Panc1 (cell line): ENCODE results near the gene HELZ. TPM values are rescaled to one million over a fixed set of nuclear protein-coding genes. Genes with fewer than 3 reads are reported as not detected.

ENCODE experiments used
- ATAC-seq: fragments of 200-7000 bp; cut with Tn5 transposase; 2 replicates; pipeline ENCODE4 v1.9.1; 2020; ENCODE audit warnings: mild to moderate bottlenecking, moderate library complexity
- BruUV-seq: library from RNA; stranded (reverse); fragments of 400-500 nt; replicated peaks from 2 replicates; lab custom pipeline; 2021; lab: Mats Ljungman, UMichigan
- CTCF ChIA-PET: fragments of 300-600 bp; sonication (Branson Sonifier 250); formaldehyde crosslinking; loops from one replicate; lab custom pipeline; 2022; ENCODE audit warnings: antibody characterized with exemption; lab: Charles Lee
- POLR2A ChIA-PET: fragments of 300-600 bp; sonication (Branson Sonifier 250); formaldehyde crosslinking; loops from one replicate; lab custom pipeline; 2022; ENCODE audit warnings: antibody characterized with exemption; lab: Charles Lee
- DNase-seq: peaks from one replicate; pipeline ENCODE4 v3.0.0-alpha.2; 2010; ENCODE audit warnings: low read depth, low spot score
- H3K27ac ChIP-seq: 2 replicates; pipeline ENCODE4 v1.5.1; 2011; ENCODE audit warnings: mild to moderate bottlenecking, low read length, inconsistent platforms
- H3K27me3 ChIP-seq: fragments of 200-500 bp; sonication (Bioruptor generic); 2 replicates; pipeline ENCODE4 v1.6.0; 2014; ENCODE audit warnings: low read length, inconsistent platforms; ENCODE audit not compliant: control insufficient read depth, insufficient read depth
- H3K36me3 ChIP-seq: fragments of 200-500 bp; sonication (Bioruptor generic); 2 replicates; pipeline ENCODE4 v1.5.1; 2014; ENCODE audit warnings: inconsistent platforms, mild to moderate bottlenecking, low read length, moderate library complexity; ENCODE audit not compliant: control insufficient read depth, insufficient read depth
- H3K4me1 ChIP-seq: 2 replicates; pipeline ENCODE4 v1.5.1; 2011; ENCODE audit warnings: inconsistent platforms, mild to moderate bottlenecking, low read length, moderate library complexity; ENCODE audit not compliant: control insufficient read depth, insufficient read depth
- H3K4me3 ChIP-seq, 2 experiments: 2 replicates each; pipeline ENCODE4 v1.5.1; 2011 to 2012; ENCODE audit warnings: low read depth in 2 of 2, low read length in 2 of 2, mild to moderate bottlenecking in 2 of 2, inconsistent platforms in 1 of 2, moderate library complexity in 1 of 2
- H3K9me3 ChIP-seq: fragments of 200-500 bp; sonication (Bioruptor generic); 2 replicates; pipeline ENCODE4 v1.5.1; 2014; ENCODE audit warnings: low read depth, mild to moderate bottlenecking, inconsistent platforms, low read length, moderate library complexity; ENCODE audit not compliant: control insufficient read depth, insufficient read depth
- POLR2AphosphoS5 ChIP-seq: IDR thresholded peaks from 2 replicates; pipeline ENCODE4 v1.6.1; 2012; ENCODE audit warnings: mild to moderate bottlenecking, low read depth, low read length, moderate library complexity
- SIN3A ChIP-seq: IDR thresholded peaks from 2 replicates; pipeline ENCODE4 v1.6.1; 2012; ENCODE audit warnings: low read depth, mild to moderate bottlenecking, low read length, moderate library complexity, borderline replicate concordance; ENCODE audit not compliant: insufficient read depth
- TCF7L2 ChIP-seq: IDR thresholded peaks from 2 replicates; pipeline ENCODE4 v1.6.1; 2011; ENCODE audit warnings: mild to moderate bottlenecking, low read depth, low read length, inconsistent platforms
- in situ Hi-C: cut with HindIII; loops from 2 replicates; pipeline ENCODE4 v1.10.0; 2016; ENCODE audit warnings: low sequenced_read_pairs, low pct_unique_long_range_greater_than_20kb
- intact Hi-C: fragments of 100-400 bp; cut with micrococcal nuclease; formaldehyde crosslinking; loops from one replicate; pipeline ENCODE4 v1.10.0; 2022; ENCODE audit not compliant: unreplicated experiment
- total RNA-seq: library from RNA; stranded (reverse); gene quantifications from one replicate; pipeline ENCODE4 v1.2.1, GENCODE V29; 2021; ENCODE audit not compliant: unreplicated experiment
- TF ChIP-seq, protein P1 (sequence below): fragments of 450-650 bp; IDR thresholded peaks from 2 replicates; pipeline ENCODE4 v1.5.1; 2017; ENCODE audit warnings: mild to moderate bottlenecking
- TF ChIP-seq, protein P2 (sequence below), 2 experiments: IDR thresholded peaks; 2 replicates each; pipeline ENCODE4 v1.6.1; 2011 to 2012; ENCODE audit warnings: low read depth in 2 of 2, control low read depth in 1 of 2, low read length in 1 of 2, mild to moderate bottlenecking in 1 of 2, moderate library complexity in 1 of 2; ENCODE audit not compliant: insufficient read depth in 1 of 2

The HELZ gene
- total RNA-seq, 1 experiment from 2014 or later: 15.0 TPM

DNA sequence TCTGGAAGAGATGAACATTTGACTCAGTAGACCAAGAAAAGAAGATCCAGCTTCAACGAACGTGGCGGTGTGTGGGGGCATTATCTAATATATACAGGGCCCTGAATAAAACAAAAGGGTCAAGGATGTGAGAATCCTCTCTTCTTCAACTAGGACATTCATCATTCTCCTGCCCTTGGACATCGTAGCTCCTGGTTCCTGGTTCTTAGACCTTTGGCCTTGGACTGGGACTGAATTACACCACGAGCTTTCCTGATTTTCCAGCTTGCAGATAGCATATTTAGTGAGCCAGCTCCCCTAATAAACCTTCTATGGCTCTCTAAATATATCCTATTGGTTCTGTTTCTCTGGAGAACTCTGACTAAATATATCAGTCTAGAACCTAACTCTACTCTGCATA is 29.5 kb upstream of the HELZ start:
- no peaks in the 10 kb centered on the region for H3K27me3 ChIP-seq
- intact Hi-C loops: no loop called here
- CTCF ChIA-PET: no interaction called here

DNA sequence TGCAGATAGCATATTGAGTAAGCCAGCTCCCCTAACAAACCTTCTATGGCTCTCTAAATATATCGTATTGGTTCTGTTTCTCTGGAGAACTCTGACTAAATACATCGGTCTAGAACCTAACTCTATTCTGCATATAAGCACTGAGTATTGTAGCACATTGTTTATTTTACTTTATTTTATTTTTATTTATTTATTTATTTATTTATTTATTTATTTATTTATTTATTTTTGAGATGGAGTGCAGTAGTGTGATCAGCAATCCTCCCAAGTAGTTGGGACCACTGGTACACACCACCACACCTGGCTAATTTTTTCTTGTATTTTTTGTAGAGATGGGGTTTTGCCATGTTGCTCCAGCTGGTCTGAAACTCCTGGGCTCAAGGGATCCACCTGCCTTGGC is 28.9 kb upstream of the HELZ start:
- BruUV-seq: no TSS peak
- intact Hi-C loops: no loop called here
- no peak for ATAC-seq
- Histone ChIP-seq H3K4me3 (no peak overlapping the region), H3K27ac (no peak overlapping the region), H3K36me3 (no peaks in the 10 kb centered on the region), H3K27me3 (no peaks in the 10 kb centered on the region), H3K4me1 (no peaks in the 10 kb centered on the region), H3K9me3 (no peaks in the 10 kb centered on the region)
- ChIA-PET POLR2A (no interaction called here), CTCF (interaction anchor here (0.6 kb wide), 1 partner anchor 52 kb away, joined by 6 read pairs; no protein-coding TSS in a partner anchor)
- no peak for DNase-seq
- no peak for TF ChIP-seq SIN3A
- TF ChIP-seq POLR2AphosphoS5: no peak
- no peak for TF ChIP-seq TCF7L2
- TF ChIP-seq, protein P1, sequence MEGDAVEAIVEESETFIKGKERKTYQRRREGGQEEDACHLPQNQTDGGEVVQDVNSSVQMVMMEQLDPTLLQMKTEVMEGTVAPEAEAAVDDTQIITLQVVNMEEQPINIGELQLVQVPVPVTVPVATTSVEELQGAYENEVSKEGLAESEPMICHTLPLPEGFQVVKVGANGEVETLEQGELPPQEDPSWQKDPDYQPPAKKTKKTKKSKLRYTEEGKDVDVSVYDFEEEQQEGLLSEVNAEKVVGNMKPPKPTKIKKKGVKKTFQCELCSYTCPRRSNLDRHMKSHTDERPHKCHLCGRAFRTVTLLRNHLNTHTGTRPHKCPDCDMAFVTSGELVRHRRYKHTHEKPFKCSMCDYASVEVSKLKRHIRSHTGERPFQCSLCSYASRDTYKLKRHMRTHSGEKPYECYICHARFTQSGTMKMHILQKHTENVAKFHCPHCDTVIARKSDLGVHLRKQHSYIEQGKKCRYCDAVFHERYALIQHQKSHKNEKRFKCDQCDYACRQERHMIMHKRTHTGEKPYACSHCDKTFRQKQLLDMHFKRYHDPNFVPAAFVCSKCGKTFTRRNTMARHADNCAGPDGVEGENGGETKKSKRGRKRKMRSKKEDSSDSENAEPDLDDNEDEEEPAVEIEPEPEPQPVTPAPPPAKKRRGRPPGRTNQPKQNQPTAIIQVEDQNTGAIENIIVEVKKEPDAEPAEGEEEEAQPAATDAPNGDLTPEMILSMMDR: no peak
- TF ChIP-seq, protein P2, sequence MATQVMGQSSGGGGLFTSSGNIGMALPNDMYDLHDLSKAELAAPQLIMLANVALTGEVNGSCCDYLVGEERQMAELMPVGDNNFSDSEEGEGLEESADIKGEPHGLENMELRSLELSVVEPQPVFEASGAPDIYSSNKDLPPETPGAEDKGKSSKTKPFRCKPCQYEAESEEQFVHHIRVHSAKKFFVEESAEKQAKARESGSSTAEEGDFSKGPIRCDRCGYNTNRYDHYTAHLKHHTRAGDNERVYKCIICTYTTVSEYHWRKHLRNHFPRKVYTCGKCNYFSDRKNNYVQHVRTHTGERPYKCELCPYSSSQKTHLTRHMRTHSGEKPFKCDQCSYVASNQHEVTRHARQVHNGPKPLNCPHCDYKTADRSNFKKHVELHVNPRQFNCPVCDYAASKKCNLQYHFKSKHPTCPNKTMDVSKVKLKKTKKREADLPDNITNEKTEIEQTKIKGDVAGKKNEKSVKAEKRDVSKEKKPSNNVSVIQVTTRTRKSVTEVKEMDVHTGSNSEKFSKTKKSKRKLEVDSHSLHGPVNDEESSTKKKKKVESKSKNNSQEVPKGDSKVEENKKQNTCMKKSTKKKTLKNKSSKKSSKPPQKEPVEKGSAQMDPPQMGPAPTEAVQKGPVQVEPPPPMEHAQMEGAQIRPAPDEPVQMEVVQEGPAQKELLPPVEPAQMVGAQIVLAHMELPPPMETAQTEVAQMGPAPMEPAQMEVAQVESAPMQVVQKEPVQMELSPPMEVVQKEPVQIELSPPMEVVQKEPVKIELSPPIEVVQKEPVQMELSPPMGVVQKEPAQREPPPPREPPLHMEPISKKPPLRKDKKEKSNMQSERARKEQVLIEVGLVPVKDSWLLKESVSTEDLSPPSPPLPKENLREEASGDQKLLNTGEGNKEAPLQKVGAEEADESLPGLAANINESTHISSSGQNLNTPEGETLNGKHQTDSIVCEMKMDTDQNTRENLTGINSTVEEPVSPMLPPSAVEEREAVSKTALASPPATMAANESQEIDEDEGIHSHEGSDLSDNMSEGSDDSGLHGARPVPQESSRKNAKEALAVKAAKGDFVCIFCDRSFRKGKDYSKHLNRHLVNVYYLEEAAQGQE (IDR thresholded peaks at IDR 0.05; ENCODE audit: insufficient read depth in 1 of 2, low read depth in 2 of 2, low read length in 1 of 2): no peak
- in situ Hi-C loops: no loop called here

More for the DNA sequence above, 29.5 kb upstream of the HELZ start:
- Histone ChIP-seq H3K4me1 (no peaks in the 10 kb centered on the region), H3K36me3 (no peaks in the 10 kb centered on the region), H3K4me3 (no peak overlapping the region), H3K9me3 (no peaks in the 10 kb centered on the region), H3K27ac (no peak overlapping the region)
- in situ Hi-C loops: no loop called here
- ATAC-seq: no peak
- no TSS peak for BruUV-seq
- TF ChIP-seq, protein P1: no peak
- TF ChIP-seq TCF7L2: no peak
- POLR2A ChIA-PET: no interaction called here
- no peak for DNase-seq
